ENCODE data around the gene ARHGEF28. TPM values are rescaled to one million over a fixed set of nuclear protein-coding genes. Genes with fewer than 3 reads are reported as not detected.

ARHGEF28 gene
- total and polyA plus RNA-seq, 10 of the 15 experiments (the other 5 are each of a cell fraction or from before 2014, with no cell fraction given) = 0.10 to 0.72 (median 0.22) TPM; not detected in 2

DNA sequence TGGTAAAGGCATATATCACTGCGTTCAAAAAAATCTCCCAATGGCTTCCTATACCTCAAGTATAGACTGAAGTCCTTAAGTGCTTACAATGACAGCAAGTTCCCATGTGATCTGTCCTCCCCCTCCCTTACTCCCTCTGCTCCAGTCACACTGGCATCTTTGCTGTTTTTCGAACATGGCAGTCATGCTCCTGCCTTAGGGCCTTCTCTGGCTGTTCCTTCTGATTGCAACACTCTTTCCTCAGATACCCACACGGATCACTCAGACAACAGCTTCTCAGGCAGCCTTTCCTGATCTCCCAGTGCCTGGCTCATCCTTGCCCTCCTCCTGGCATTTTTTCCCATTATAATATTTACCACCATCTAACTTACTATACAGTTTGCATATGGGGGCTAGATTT is 232.8 kb downstream of the ARHGEF28 start:
- no peak overlapping the region for H3K9ac ChIP-seq (ENCODE audit: control insufficient read depth, insufficient read depth, low read length)
- 33% methylated on average over 3 of the region's 3 CpGs for WGBS (ENCODE audit: insufficient coverage, insufficient replicate concordance, low lambda C conversion rate, missing lambda C conversion rate)
- TF ChIP-seq FOXM1 (IDR thresholded peaks at IDR 0.05; ENCODE audit: low read depth, low read length) (no peak), USF2 (IDR thresholded peaks at IDR 0.05; ENCODE audit: borderline replicate concordance, low read depth, low read length) (no peak), SREBF2 (IDR thresholded peaks at IDR 0.05; ENCODE audit: low read length) (no peak), SIN3A (IDR thresholded peaks at IDR 0.05; ENCODE audit: low read depth, low read length) (no peak), NR2F1 (conservative IDR thresholded peaks at IDR 0.05) (no peak), RAD51 (IDR thresholded peaks at IDR 0.05) (no peak), NKRF (conservative IDR thresholded peaks at IDR 0.05) (no peak), MAX (IDR thresholded peaks at IDR 0.05; ENCODE audit: low read depth, low read length) (no peak), BCL11A (IDR thresholded peaks at IDR 0.05; ENCODE audit: low read depth, low read length) (no peak), PML (IDR thresholded peaks at IDR 0.05; ENCODE audit: low read length) (no peak), EP300 (IDR thresholded peaks at IDR 0.05; ENCODE audit: borderline replicate concordance in 1 of 2, control insufficient read depth in 1 of 2, low read depth in 2 of 2, low read length in 2 of 2) (no peak), RELA (IDR thresholded peaks at IDR 0.05; ENCODE audit: borderline replicate concordance, partially characterized antibody) (no peak), ZZZ3 (IDR thresholded peaks at IDR 0.05; ENCODE audit: control insufficient read depth, insufficient read length, low read depth) (no peak), ESRRA (IDR thresholded peaks at IDR 0.05; ENCODE audit: low read length) (no peak), HCFC1 (IDR thresholded peaks at IDR 0.05; ENCODE audit: low read length) (no peak), CBFB (IDR thresholded peaks at IDR 0.05; ENCODE audit: low read depth) (no peak), TCF12 (IDR thresholded peaks at IDR 0.05; ENCODE audit: low read depth, low read length) (no peak)
- TF ChIP-seq, protein P1, sequence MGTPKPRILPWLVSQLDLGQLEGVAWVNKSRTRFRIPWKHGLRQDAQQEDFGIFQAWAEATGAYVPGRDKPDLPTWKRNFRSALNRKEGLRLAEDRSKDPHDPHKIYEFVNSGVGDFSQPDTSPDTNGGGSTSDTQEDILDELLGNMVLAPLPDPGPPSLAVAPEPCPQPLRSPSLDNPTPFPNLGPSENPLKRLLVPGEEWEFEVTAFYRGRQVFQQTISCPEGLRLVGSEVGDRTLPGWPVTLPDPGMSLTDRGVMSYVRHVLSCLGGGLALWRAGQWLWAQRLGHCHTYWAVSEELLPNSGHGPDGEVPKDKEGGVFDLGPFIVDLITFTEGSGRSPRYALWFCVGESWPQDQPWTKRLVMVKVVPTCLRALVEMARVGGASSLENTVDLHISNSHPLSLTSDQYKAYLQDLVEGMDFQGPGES (IDR thresholded peaks at IDR 0.05) = no peak
- no peak for ATAC-seq
- DNase-seq (ENCODE audit: low read depth, low spot score) = no peak
- ChIA-PET CTCF (no interaction called here), POLR2A (no interaction called here), RAD21 (ENCODE audit: unreplicated experiment) (no interaction called here), SMC1A (ENCODE audit: uncharacterized antibody, unreplicated experiment) (no interaction called here)
- no peaks in the 10 kb centered on the region for H3K4me1 ChIP-seq (ENCODE audit: control insufficient read depth, insufficient read depth, low read length)
- no peaks in the 10 kb centered on the region for H4K20me1 ChIP-seq (ENCODE audit: control insufficient read depth, insufficient read depth)
- intact Hi-C loops (cut with micrococcal nuclease; ENCODE audit: unreplicated experiment) = no loop called here
- H3K4me2 ChIP-seq (ENCODE audit: control insufficient read depth, insufficient read depth) = no peak overlapping the region
- BruUV-seq (replicated peaks) = no TSS peak
- H3K9me3 ChIP-seq (replicated peaks; ENCODE audit: control insufficient read depth, insufficient read depth, low read length) = no peaks in the 10 kb centered on the region
- no peaks in the 10 kb centered on the region for H3K79me2 ChIP-seq (ENCODE audit: control insufficient read depth, insufficient read depth, low read length)
- in situ Hi-C loops (cut with MboI) = no loop called here
- H2AFZ ChIP-seq (ENCODE audit: control insufficient read depth, low read depth, low read length) = no peak overlapping the region
- H3K27ac ChIP-seq (ENCODE audit: control insufficient read depth, insufficient read depth) = no peak overlapping the region
- no peak overlapping the region for H3K4me3 ChIP-seq
- no peak for FAIRE-seq
- H3K36me3 ChIP-seq (ENCODE audit: control insufficient read depth in 2 of 2, insufficient read depth in 2 of 2, low read length in 1 of 2) = no peaks in the 10 kb centered on the region; a peak in 1 of 4 replicates
- H3K27me3 ChIP-seq (replicated peaks in 1 of 2; ENCODE audit: control insufficient read depth in 2 of 2, insufficient read depth in 2 of 2, low read length in 1 of 2) = no peaks in the 10 kb centered on the region

All from GM12878 (cell line).